ENCODE data around the gene MTMR10. TPM values are rescaled to one million over a fixed set of nuclear protein-coding genes. Genes with fewer than 3 reads are reported as not detected.

Gene MTMR10
- total and polyA plus RNA-seq, 2 experiments from 2014 or later = 4.3 to 11.3 TPM

DNA sequence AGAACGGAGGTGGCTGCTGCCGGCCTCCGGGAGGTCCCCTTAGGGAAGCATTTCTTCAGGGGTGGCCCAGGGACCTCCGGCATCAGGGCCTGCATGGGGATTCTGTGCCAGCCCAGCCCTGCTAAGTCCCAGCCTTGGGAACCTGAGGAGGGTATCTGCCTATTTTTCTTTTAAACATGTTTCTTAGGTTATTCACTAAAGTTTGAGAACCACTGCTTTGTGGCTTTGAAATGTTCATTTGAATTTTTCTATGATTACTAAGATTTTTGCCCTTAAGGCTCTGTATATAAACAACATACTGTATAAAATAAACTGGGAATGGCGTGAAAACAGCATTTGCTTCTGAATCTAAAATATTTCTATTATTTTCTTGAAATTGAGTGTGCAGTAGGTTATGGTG lies 63.4 kb downstream of the MTMR10 start:
- H3K27me3 ChIP-seq (ENCODE audit: insufficient read depth) = no peaks in the 10 kb centered on the region
- H3K36me3 Mint-ChIP-seq (ENCODE audit: low read depth) = peaks cover 80% of the 10 kb centered on the region
- TF ChIP-seq ZNF331 (CRISPR knock-in tag; IDR thresholded peaks at IDR 0.05; ENCODE audit: low read depth) = no peak
- TF ChIP-seq ZNF462 (CRISPR knock-in tag; IDR thresholded peaks at IDR 0.05) = no peak
- no peak for TF ChIP-seq NANOG (IDR thresholded peaks at IDR 0.05; ENCODE audit: borderline replicate concordance)
- no peak for TF ChIP-seq ZNF114 (CRISPR knock-in tag; IDR thresholded peaks at IDR 0.05)
- no peak for TF ChIP-seq JUNB (IDR thresholded peaks at IDR 0.05; ENCODE audit: unreplicated experiment)
- no peak for TF ChIP-seq CREB1 (CRISPR knock-in tag; IDR thresholded peaks at IDR 0.05; ENCODE audit: low read depth)
- no peak for TF ChIP-seq EZH2 (IDR thresholded peaks at IDR 0.05; ENCODE audit: low read depth, unreplicated experiment)
- no peak for TF ChIP-seq EZH2phosphoT487 (IDR thresholded peaks at IDR 0.05; ENCODE audit: unreplicated experiment)
- TF ChIP-seq, protein P1, sequence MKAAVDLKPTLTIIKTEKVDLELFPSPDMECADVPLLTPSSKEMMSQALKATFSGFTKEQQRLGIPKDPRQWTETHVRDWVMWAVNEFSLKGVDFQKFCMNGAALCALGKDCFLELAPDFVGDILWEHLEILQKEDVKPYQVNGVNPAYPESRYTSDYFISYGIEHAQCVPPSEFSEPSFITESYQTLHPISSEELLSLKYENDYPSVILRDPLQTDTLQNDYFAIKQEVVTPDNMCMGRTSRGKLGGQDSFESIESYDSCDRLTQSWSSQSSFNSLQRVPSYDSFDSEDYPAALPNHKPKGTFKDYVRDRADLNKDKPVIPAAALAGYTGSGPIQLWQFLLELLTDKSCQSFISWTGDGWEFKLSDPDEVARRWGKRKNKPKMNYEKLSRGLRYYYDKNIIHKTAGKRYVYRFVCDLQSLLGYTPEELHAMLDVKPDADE (IDR thresholded peaks at IDR 0.05) = no peak
- no peak for TF ChIP-seq STAT1 (IDR thresholded peaks at IDR 0.05; ENCODE audit: unreplicated experiment)
- TF ChIP-seq POLR2AphosphoS5 (IDR thresholded peaks at IDR 0.05; ENCODE audit: low read depth) = no peak
- TF ChIP-seq, protein P2, sequence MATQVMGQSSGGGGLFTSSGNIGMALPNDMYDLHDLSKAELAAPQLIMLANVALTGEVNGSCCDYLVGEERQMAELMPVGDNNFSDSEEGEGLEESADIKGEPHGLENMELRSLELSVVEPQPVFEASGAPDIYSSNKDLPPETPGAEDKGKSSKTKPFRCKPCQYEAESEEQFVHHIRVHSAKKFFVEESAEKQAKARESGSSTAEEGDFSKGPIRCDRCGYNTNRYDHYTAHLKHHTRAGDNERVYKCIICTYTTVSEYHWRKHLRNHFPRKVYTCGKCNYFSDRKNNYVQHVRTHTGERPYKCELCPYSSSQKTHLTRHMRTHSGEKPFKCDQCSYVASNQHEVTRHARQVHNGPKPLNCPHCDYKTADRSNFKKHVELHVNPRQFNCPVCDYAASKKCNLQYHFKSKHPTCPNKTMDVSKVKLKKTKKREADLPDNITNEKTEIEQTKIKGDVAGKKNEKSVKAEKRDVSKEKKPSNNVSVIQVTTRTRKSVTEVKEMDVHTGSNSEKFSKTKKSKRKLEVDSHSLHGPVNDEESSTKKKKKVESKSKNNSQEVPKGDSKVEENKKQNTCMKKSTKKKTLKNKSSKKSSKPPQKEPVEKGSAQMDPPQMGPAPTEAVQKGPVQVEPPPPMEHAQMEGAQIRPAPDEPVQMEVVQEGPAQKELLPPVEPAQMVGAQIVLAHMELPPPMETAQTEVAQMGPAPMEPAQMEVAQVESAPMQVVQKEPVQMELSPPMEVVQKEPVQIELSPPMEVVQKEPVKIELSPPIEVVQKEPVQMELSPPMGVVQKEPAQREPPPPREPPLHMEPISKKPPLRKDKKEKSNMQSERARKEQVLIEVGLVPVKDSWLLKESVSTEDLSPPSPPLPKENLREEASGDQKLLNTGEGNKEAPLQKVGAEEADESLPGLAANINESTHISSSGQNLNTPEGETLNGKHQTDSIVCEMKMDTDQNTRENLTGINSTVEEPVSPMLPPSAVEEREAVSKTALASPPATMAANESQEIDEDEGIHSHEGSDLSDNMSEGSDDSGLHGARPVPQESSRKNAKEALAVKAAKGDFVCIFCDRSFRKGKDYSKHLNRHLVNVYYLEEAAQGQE (IDR thresholded peaks at IDR 0.05; ENCODE audit: unreplicated experiment) = no peak
- TF ChIP-seq CTCF (conservative IDR thresholded peaks at IDR 0.05; ENCODE audit: low read depth in 2 of 2) = no peak

More for the DNA sequence above, 63.4 kb downstream of the MTMR10 start:
- Mint-ChIP-seq H3K9me3 (no peaks in the 10 kb centered on the region), H3K4me3 (no peak overlapping the region), H3K27ac (no peak overlapping the region), H3K27me3 (ENCODE audit: insufficient read depth, low read depth, poor library complexity) (peaks cover 4% of the 10 kb centered on the region), H3K4me1 (peaks cover 13% of the 10 kb centered on the region)
- Histone ChIP-seq H3F3A (replicated peaks; ENCODE audit: low read depth) (no peaks in the 10 kb centered on the region), H3K4me3 (no peak overlapping the region), H3K4me1 (ENCODE audit: insufficient read depth) (peaks cover 12% of the 10 kb centered on the region), H3K9me2 (ENCODE audit: insufficient read depth) (no peaks in the 10 kb centered on the region), H2AFZ (no peak overlapping the region), H4K20me1 (replicated peaks; ENCODE audit: insufficient read depth) (no peaks in the 10 kb centered on the region), H3K27ac (ENCODE audit: low read depth) (no peak overlapping the region), H3K4me2 (no peak overlapping the region), H3K36me3 (ENCODE audit: insufficient read depth) (peaks cover 18% of the 10 kb centered on the region; the same call in 1 of the 2 replicates), H3K79me2 (replicated peaks; ENCODE audit: insufficient read depth) (no peaks in the 10 kb centered on the region)
- ATAC-seq = no peak
- DNase-seq (ENCODE audit: low spot score) = no peak
